Measurements from ENCODE around the gene BANP. TPM values are rescaled to one million over a fixed set of nuclear protein-coding genes. Genes with fewer than 3 reads are reported as not detected.
"Not testable (repeated sequence)": the region's sequence is repeated elsewhere in the genome, so short reads cannot be mapped to it uniquely, and the experiment has no call there.

BANP gene
- total RNA-seq, 1 donor from 2014 or later = 29.7 TPM

GRCh38 chr16:88120812-88121211 is 169.6 kb downstream of the BANP start:
- DNase-seq (no peak), ATAC-seq (no peak)
- H3K27me3 ChIP-seq (ENCODE audit: low read depth) = no peaks in the 10 kb centered on the region
- H3K4me1 ChIP-seq = no peaks in the 10 kb centered on the region
- no peaks in the 10 kb centered on the region for H3K36me3 ChIP-seq
- no peak overlapping the region for H3K27ac ChIP-seq
- TF ChIP-seq CTCF (IDR thresholded peaks at IDR 0.05) = no peak
- intact Hi-C loops (cut with DNase I) = no loop called here
- H3K4me3 ChIP-seq = no peak overlapping the region
- no peaks in the 10 kb centered on the region for H3K9me3 ChIP-seq

GRCh38 chr16:88121391-88121790 is 170.2 kb downstream of the BANP start:
- intact Hi-C loops (cut with DNase I); ATAC-seq: not testable (repeated sequence)

GRCh38 chr16:88121886-88122580 is 170.8 kb downstream of the BANP start:
- Histone ChIP-seq H3K4me3 (no peak overlapping the region), H3K27me3 (ENCODE audit: low read depth) (no peaks in the 10 kb centered on the region), H3K27ac (no peak overlapping the region), H3K9me3 (no peaks in the 10 kb centered on the region), H3K4me1 (no peaks in the 10 kb centered on the region), H3K36me3 (no peaks in the 10 kb centered on the region)
- intact Hi-C loops (cut with DNase I) = no loop called here
- ATAC-seq (no peak), DNase-seq (no peak)
- no peak for TF ChIP-seq CTCF (IDR thresholded peaks at IDR 0.05)

More at GRCh38 chr16:88121391-88121790, 170.2 kb downstream of the BANP start:
- not testable (repeated sequence) for H3K9me3 ChIP-seq; H3K4me3 ChIP-seq; H3K27ac ChIP-seq; H3K27me3 ChIP-seq (ENCODE audit: low read depth); H3K36me3 ChIP-seq; H3K4me1 ChIP-seq; DNase-seq

Other genes with a start within 250 kb of the BANP start
- 33.9 TPM for gene KLHDC4, start 185.4 kb upstream of the BANP start, total RNA-seq
- 10.7 TPM for gene SLC7A5, start 81.9 kb upstream of the BANP start, total RNA-seq
- gene CA5A, start 14.9 kb upstream of the BANP start, total RNA-seq = 0.06 TPM

Measured in lower lobe of right lung (tissue), 2 donors.